ENCODE data around the gene LUC7L2.

- TF ChIP-seq USF1 (IDR thresholded peaks at IDR 0.05) = no peak
- TF ChIP-seq EGR1 (IDR thresholded peaks at IDR 0.05) = no peak
- TF ChIP-seq TCF12 (IDR thresholded peaks at IDR 0.05; ENCODE audit: low read depth) = no peak
- TF ChIP-seq MAX (IDR thresholded peaks at IDR 0.05) = no peak
- TF ChIP-seq RAD21 (IDR thresholded peaks at IDR 0.05; ENCODE audit: low read depth) = no peak
Measured at GRCh38 chr7:139421123-139421522, 61.4 kb downstream of the LUC7L2 start.

Data from Ishikawa (cell line).